CD1c-positive myeloid dendritic cell (primary cell): Measurements from ENCODE around the gene LAT.
"Not testable (repeated sequence)": the region's sequence is repeated elsewhere in the genome, so short reads cannot be mapped to it uniquely, and the experiment has no call there.

Source experiments
- DNase-seq: peaks from one replicate; pipeline ENCODE4 v3.0.0-alpha.2; 2016; ENCODE audit errors: extremely low spot score

LAT gene

DNA sequence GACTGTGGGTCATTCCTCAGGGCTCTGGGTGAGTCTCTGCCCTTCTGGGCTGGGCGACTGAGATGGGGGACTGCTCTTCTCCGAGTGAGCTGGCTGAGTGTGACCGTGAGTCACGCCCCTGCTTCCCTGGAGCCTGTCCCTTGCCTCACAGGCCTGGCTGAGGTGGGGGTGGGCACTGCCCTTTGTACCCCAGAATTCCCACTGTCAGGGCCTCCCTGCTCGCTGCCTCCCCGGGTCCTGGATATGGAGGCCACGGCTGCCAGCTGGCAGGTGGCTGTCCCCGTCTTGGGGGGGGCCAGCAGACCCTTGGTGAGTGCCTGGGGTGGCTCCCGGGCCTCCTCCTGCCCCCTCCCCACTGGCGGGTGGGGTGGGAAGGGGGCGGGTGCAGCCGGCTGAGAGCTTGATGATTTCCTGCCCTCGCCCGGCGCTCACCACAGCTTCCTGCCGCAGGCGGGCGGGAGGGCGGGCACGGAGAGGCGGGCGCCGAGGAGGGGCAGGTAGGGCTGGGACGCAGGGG, at the start of gene LAT:
LAT (plus strand) TSS at position 434 of the 517 bp plus-strand sequence. CDS start 366 bp downstream, outside the sequence.
- DNase-seq = peak; percentile 51

GRCh38 chr16:28935346-28935745, 49.5 kb upstream of the LAT start:
- DNase-seq = no peak

GRCh38 chr16:28935924-28936783, 48.7 kb upstream of the LAT start:
- peak; percentile 98 for DNase-seq

- no peak for DNase-seq
Measured at GRCh38 chr16:28936784-28937155, 48.1 kb upstream of the LAT start.

- no peak for DNase-seq
Measured at GRCh38 chr16:28937222-28937876, 47.5 kb upstream of the LAT start.

DNA sequence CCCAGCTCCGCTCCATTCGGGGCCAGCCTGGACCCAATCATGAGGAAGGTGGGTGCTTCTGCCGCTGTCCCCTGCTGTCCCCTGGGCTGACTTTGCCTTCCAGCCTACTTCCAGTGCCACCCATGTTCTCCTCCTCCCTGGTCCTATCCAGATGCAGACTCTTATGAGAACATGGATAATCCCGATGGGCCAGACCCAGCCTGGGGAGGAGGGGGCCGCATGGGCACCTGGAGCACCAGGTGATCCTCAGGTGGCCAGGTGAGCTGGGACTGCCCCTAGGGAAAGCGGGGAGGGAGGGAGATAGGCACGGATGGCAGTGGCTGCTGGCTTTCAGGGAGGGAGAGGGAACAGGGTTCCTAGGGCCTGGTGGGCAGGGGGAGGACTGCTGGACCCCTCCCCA, 46.1 kb upstream of the LAT start:
- DNase-seq = no peak

DNA sequence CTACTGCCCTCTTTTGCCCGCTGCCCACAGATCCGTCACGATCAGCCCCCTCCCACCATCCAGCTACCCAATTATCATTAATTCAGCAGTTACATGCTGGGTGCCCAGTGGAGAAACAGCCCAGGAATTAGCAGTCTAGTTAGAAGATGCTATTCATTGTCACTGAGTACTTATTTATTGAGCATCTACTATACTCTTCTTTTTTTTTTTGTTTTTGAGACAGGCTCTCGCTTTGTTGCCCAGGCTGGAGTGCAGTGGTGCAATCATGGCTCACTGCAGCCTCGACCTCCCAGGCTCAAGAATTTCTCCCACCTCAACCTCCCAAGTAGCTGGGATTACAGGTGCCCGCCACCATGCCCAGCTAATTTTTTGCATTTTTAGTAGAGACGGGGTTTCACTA, 45.0 kb upstream of the LAT start:
- DNase-seq = not testable (repeated sequence)

GRCh38 chr16:28943281-28943680, 41.6 kb upstream of the LAT start:
- no peak for DNase-seq

DNA sequence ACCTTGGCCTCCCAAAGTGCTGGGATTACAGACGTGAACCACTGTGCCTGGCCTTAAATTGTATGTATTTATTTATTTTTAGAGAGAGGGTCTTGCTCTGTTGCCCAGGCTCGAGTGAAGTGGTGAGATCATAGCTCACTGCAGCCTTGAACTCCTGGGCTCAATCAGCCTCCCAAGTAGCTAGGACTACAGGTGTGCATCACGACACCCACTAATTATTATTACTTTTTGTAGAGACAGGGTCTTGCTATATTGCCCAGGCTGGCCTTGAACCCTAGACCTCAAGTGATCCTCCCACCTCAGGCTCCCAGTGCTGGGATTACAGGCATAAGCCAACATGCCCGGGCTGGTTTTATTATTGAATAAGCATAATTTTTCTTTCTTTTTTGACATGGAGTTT, 38.2 kb upstream of the LAT start:
- no peak for DNase-seq

DNA sequence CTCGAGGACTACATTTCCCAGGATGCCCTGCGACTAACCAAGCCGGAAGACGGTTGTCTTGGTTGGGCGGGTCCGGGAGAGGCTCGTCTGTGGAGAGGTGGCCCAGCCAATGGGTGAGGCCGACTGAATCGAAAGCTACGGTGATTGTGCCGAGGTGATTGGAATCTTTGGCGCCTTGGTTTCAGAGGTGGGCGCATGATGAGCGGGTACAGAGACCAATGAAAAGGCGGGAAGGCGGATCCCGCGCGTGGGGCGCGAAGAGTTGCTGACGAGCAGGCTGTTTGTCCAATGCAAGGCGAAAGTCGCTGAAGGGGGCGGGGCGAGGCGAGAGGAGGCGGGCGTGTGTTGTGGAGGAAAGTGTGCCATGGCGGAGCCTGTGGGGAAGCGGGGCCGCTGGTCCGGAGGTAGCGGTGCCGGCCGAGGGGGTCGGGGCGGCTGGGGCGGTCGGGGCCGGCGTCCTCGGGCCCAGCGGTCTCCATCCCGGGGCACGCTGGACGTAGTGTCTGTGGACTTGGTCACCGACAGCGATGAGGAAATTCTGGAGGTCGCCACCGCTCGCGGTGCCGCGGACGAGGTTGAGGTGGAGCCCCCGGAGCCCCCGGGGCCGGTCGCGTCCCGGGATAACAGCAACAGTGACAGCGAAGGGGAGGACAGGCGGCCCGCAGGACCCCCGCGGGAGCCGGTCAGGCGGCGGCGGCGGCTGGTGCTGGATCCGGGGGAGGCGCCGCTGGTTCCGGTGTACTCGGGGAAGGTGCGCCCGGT, 34.0 kb upstream of the LAT start, which contains the start of gene NFATC2IP:
NFATC2IP (plus strand) TSS at position 290 of the 762 bp plus-strand sequence; CDS start at position 365, 75 bp downstream.
- peak; percentile 100 for DNase-seq

DNA sequence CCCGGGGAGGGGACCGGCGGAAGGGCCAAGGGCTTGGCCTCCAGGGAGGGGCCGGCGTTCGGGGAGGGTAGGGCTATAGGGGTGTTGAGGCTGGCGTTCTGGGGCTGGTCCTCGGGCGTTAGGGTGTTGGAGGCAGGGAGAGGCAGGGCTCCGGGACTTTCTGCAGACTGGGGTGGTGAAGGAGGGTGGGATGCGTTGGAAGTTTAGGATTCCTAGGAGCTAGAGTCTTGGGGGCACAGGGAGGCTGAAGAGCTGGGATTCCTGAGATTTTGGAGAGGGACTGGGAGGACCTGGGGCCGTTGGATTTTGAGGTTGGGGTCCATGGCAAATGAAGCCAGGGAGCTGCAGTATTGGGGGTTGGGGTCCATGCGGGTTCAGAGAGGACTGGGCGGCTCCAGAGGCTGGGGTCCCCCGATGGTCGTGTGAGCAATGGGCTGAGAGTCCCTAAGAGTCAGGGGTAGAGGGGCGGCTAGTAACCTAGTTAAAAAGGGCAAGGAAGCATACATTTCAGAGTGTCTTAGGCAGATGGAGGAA, 33.4 kb upstream of the LAT start:
- DNase-seq = peak; percentile 45

- DNase-seq = no peak
Measured at GRCh38 chr16:28958216-28958615, 26.6 kb upstream of the LAT start.

DNA sequence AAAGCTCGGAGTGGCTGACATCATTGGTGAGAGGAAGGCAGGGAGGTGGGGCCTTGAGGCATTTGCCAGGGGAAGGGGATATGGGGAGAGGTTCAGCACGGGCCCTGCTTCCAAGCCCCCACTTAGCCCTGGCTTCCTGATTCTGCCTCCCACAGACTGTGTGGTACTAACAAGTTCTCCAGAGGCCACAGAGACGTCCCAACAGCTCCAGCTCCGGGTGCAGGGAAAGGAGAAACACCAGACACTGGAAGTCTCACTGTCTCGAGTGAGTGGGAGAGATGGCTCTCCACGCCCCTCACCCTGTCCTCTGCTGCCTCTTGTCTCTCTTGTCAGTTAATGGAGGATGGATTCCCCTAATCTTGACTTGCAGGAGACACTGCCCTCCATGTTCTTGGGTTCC, 26.0 kb upstream of the LAT start:
- peak; percentile 31 for DNase-seq

- no peak for DNase-seq
Measured at GRCh38 chr16:28964072-28964471, 20.8 kb upstream of the LAT start.

GRCh38 chr16:28964496-28964895, 20.4 kb upstream of the LAT start:
- no peak for DNase-seq

GRCh38 chr16:28967156-28967555, 17.7 kb upstream of the LAT start:
- DNase-seq = no peak

DNA sequence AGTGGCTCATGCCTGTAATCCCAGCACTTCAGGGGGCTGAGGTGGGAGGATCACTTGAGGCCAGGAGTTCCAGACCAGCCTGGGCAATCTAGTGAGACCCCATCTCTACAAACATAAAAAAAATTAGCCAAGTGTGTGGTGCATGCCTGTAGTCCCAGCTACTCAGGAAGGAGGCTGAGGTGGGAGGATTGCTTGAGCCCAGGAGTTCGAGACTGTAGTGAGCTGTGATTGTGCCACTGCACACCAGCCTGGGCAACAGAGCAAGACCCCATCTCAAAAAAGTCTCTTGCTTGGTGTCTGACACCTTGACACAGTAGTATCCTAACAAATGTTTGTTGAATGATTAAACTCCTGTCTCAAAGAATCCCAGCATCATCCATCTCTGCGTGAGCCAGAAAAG, 15.2 kb upstream of the LAT start:
- DNase-seq = not testable (repeated sequence)

DNA sequence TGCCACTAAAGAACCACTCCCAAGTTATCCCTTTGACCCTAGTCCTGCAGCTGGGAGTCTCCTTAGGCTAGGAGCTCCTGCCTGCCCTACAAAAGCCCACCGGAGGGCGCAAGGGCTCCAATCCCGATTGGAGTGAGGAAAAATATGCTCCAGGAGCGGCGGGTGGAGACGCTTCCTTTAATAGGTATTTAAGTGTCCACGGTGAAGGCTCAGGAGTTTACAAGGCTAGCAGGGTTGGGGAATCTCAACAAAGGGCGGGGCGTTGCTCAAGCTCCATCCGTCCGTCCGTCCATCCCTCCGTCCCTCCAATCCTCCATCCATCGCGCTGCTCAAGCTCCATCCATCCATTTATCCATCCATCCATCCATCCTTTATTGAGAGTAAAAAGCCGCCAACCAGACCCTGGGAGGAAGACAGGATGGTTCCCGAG, 10.8 kb upstream of the LAT start:
- DNase-seq = peak; percentile 36

DNA sequence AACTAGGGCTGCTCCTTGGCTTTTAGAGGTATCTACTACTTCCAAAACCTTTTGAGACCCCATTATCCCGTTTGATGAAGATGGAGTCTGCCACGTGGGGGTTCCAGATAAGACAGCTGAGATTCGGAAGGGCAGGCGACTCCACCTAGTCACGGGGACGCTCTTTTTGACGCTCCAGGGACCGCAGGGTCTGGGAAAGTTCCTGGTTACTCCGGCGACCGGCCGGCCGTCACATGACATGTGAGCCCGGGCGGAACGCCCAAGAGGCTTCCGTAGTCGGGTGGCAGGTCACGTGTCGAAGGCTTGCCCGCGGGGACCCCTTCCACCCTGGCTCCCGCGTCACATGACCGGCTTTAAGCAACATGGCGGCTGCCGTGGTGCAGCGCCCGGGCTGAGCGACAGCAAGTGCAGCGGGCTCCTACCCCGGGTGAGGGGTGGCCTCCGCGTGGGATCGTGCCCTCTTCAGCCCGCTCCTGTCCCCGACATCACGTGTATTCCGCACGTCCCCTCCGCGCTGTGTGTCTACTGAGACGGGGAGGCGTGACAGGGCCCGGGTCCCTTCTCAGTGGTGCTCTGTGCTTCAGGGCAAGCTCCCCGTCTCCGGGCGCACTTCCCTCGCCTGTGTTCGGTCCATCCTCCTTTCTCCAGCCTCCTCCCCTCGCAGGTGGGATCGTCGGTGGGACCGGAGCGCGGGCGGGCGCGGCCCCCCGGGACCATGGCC, 10.3 kb upstream of the LAT start, which contains the start of gene SPNS1:
SPNS1 (plus strand) TSS at position 342 of the 721 bp plus-strand sequence; CDS start at position 716, 374 bp downstream.
- DNase-seq = peak; percentile 97

- no peak for DNase-seq
Measured at GRCh38 chr16:28975158-28975599, 9.7 kb upstream of the LAT start.
